Hematopoietic multipotent progenitor cell (in vitro differentiated cells): ENCODE results near the gene ICA1. TPM values are rescaled to one million over a fixed set of nuclear protein-coding genes. Genes with fewer than 3 reads are reported as not detected.
"Not testable (repeated sequence)": the region's sequence is repeated elsewhere in the genome, so short reads cannot be mapped to it uniquely, and the experiment has no call there.

Experiments
- DNase-seq, 3 donors: peaks; one replicate each; pipeline ENCODE4 v3.0.0-alpha.2; 2011 to 2015; ENCODE audit warnings: low read depth in 2 of 3, low spot score in 2 of 3
- total RNA-seq: library from RNA; depleted of rRNA; stranded (reverse); fragments of >200 nt; gene quantifications from one replicate; pipeline ENCODE4 v1.2.3, GENCODE V29; 2012

Gene ICA1
- total RNA-seq, 1 donor: 14.0 TPM

DNA sequence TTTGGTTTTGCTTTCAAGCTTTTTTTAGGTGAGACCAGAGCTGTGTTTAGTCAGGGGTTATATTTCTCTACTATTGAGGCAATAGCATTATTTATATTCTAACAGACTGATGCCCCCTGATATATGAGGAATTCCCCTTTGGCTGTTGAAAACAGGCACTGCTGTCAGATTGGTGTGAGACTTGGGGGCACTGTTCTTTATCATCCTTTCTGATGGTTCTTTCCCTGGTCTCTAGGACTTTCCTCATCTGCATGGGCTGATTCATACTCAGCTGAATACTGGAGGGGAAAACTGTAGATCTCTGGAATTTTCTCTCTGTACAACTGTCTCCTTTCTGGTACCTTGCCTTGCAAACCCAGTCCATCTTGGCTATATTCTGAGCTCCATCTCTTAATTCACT lies 10.0 kb upstream of the ICA1 start:
- DNase-seq: no peak

DNA sequence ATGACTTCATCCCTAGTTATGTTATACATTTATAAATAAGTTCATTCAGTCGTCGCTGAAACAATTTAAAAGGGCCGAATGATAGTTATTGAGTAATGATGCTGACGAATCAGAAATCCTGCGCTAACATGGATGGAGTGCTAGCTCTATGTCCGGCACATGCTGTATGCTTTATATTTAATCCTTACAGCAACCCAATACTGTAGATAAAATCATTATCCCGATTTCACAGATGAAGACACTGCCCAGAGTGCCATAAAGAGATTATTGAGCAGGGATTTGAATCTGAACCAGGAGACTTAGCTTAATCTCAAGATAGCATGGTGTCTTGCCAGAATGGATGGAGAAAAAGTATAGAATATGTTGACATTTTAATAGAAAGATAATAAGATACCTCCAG lies 1.1 kb upstream of the ICA1 start:
- DNase-seq: no peak

DNA sequence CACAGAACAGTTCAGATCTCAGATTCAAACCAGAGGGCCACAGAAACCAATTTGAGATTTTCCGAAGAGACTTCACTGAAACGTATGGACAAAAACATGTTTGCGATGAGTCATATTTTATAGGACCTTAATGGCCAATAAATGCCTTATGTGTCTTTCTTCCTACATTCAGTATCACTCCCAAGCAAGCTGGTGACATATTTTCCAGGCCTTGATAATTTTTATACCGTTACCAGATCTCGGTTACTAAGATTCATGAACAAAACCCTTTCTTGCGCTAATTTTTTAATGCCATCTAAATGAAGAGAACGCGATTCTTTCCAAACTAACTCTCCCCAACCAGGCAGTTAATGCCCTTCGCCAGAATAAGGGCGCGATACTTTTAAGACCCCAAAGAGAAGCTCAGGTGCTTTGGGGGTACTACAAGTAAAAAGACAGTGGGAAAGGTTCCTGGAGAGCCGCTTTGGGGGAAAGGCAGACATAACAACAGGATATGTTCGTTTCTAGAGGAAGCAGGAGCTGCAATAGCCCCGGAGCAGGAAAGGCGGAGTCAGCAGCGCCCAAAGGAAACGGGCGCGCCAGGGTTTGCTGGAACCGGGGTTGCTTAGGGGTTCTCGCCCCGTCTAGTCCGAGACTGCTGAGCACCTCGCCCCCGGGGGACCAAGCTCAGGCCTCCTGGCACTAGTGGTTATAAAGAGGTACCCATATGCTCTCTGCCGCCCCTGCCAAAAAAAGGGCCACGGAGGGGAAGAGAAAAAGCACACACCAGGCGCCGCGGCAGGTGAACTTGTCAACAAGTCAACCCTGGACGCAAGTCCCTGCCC lies 884 bp downstream of the ICA1 start:
- peak in 2 of 3 donors; percentile 44 to 60 for DNase-seq

DNA sequence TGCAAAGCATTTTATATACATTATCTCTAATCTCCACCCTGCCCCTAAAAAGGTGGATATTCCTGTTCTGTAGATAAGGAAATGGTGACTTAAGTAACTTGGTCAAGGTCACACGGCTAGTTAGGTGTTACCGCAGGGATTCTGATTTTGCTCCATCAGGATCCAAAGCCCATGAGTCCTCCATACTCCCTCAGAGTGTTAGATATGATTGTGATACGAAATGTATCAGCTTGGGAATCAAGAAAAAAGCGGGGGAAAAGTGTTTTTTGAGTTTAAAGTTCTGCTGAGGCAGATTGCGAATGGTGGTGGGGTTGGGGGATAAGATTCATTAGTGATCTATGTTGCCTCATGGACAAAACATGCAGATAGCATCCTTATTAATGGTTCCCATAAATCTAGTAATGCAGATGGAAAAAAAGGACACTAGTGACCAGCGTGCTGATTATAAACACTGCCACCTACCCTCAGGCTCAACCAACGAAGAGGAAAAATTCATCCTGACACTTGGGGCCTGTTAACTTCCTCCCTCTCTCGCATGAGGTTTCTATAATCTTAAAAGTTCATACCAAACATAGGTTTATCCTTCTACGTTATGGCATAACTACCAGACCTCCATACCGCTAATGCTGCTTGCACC lies 2.3 kb downstream of the ICA1 start:
- DNase-seq: no peak

DNA sequence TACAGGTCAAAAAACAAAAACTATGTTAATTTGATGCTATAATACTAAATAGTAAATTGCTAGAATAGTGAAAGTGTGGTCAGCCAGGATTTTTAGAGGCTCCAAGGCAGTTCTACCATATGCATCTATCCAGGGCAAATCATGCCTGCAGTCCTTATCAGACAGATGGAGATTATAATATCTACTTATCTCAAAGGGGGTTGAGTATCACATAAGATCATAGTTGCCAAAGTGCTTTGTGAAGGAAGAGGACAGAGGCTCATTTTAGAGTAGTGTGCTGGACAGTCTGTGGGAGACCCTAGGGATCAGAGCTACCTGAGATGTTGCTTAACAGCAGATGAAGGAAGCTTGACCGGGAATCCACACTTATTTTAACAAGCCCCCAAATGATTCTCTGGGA lies 3.2 kb downstream of the ICA1 start:
- no peak for DNase-seq

DNA sequence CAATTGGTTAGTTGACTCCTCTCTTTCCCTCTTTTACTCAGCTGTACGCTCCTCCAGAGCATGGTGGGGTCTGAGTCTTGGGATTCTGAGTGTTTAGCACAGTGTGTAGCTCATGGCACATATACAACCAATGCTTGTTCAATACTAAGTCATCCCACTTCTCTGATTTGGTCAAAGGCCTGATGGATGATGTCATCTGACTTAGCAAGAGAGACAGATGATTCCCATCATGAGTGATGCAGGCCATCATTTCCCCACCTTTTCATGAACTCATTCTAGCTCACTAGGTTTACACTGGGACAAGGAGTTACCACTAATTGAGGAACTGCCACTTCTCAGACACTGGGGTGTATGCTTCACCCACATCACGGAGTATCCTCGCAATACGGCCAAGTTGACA lies 3.8 kb downstream of the ICA1 start:
- DNase-seq: no peak

DNA sequence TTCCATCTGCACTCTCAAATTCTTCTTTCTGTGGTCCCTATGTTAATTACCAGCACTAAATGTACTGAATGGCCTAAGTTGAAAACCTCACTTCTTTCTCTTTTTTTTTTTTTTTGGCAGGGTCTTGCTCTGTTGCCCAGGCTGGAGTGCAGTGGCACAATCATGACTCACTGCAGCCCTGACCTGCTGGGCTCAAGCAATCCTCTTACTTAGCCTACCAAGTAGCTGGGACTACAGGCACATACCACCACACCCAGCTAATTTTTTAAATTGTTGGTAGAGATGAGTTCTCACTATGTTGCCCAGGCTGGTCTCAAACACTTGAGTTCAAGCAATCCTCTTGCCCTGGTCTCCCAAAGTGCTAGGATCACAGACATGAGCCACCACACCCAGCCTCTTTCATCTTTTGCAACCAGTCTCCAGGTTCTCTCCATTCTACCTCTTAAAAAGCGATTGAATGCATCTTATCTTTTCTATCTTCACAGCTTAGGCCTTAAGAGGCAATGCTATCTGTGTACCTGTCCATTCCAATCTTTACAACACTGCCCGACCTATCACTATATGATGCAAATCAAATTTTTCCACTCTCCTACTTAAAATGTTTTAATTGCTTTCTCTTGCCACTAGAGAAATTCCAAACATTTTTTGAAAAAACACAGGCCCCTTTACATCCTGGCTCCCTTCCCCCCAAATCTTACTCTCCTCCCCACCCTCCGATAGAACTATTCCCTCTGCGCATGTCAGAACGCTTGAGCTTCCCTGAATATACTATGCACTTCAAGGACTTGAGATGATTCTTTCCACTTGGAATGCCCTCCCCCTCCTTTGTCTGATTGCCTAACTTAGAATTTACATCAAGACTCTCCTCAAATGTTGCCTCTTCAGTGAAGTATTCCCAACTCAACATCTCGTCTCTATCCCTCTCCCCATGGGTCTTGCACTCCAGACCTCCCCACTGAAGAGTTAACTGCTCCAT lies 6.0 kb downstream of the ICA1 start:
- DNase-seq: no peak

DNA sequence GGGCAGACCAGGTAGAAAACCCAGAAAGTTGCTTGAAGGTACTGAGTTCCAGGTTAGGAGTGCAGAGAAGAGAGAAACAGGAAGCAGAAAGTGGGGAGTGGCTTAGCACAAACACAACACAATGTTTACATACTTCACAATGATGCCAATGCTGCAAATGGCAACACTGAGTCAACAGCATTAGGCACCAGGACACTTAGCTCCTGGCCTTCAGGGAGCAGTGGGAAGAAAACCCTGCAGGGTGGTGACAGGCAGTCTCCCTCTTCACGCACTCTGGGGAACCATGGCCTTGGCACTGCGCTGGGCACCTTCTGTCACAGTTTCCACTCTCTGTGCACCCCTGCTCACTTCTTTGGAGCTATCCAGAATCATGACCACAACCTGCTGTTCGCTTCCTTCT lies 7.3 kb downstream of the ICA1 start:
- DNase-seq: no peak

DNA sequence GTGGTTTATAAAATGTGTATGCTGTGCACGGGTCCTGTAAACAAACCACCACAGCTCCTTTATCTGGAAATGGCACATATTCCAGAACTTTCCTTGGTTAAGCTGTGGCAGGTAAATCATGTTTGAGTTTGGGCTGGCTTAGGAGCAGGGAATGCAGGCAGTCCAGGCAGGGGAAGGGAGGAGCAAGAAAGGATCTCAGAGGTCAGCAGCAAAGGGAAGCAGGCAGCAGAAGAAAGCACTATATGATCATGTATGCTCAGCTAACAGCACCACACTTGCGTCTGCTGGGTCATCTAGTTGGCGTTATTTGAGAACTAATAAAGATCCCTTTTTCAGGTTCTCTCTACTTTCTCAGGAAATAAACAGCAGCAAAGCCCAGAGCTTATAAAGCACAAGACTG lies 7.8 kb downstream of the ICA1 start:
- DNase-seq: no peak

DNA sequence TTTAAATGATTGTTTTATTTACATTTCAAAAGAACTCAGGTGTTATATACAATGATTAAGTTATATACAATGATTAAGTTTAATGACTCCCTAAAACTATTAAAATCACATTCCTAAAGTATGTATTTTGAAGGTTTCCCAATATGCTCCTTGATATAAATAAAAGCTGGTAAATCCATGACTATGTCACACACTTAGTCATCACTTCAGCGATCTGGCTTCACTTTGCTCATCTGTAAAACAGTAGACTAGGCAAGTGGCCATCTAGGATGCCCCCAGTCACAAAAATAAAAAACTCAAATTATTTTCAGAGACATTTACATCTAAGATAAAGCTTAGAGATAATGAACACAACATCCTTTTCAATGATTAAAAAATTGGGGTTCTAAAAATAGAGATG lies 10.8 kb downstream of the ICA1 start:
- no peak for DNase-seq

DNA sequence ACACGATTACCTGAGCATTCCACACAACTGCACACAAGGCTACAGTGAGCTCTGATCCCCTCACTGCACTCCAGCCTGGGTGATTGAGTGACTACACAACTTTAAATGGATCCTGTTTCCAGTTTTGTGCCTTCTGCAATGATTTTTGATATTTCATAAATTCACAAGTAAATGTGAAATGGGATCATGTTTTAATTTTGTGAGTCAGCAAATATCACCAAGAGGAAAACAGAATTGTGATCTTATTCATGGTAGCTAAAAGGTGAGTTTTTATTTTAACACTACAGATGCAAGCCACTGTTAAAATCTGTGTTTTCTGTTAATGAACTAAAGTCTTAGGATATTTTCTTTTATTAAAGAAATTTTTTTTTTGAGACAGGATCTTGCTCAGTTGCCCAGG lies 11.4 kb downstream of the ICA1 start:
- DNase-seq: no peak

DNA sequence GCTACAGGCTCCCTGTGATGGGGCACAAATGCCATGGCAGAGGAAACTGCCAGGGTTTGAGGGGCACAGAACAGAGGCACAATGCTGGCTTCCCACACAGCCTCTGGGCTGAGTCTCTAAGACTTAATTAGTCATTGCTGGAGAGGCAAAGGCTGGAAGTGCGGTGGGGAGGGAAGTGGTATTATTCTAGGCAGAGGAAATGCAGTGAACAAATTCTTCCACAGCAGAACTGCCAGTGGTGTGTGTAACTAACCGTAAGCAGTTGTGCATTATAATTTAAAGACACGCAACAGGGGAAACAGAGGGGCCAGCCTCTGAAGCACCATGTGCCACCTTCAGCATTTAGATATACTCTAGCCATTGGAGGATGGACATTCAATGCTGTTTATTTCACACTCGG lies 12.8 kb downstream of the ICA1 start:
- DNase-seq: peak in 1 of 3 donors; percentile 51

DNA sequence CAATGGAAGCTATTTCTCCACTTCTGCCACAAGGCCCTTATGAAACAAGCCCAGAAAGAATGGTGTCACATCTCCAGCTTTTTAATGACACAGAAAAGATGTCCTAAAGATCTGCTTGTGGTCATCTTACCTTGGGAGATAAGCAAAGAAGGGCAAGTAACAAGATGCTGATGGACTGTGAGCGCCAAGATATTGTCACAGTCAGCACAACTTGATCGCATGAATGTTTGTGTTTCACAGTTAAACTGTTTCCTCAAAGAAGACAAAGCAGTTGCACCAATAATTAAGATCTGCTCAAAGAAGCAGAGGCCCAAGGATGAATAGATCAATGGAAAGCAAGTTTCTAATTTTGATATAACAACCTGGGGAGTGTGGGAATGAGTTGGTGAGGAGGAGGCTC lies 15.9 kb downstream of the ICA1 start:
- no peak for DNase-seq

DNA sequence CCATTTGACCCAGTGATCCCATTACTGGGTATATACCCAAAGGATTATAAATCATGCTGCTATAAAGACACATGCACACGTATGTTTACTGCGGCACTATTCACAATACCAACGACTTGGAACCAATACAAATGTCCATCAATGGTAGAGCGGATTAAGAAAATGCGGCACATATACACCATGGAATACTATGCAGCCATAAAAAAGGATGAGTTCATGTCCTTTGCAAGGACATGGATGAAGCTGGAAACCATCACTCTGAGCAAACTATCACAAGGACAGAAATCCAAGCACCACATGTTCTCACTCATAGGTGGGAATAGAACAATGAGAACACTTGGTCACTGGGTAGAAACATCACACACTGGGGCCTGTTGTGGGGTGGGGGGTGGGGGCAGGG lies 16.9 kb downstream of the ICA1 start:
- not testable (repeated sequence) for DNase-seq

DNA sequence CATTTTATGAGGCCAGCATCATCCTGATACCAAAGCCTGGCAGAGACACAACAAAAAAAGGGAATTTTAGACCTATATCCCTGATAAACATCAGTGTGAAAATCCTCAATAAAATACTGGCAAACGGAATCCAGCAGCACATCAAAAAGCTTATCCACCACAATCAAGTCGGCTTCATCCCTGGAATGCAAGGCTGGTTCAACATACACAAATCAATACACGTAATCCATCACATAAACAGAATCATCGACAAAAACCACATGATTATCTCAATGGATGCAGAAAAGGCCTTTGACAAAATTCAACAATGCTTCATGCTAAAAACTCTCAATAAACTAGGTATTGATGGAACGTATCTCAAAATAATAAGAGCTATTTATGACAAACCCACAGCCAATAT lies 18.9 kb downstream of the ICA1 start:
- DNase-seq: not testable (repeated sequence)

DNA sequence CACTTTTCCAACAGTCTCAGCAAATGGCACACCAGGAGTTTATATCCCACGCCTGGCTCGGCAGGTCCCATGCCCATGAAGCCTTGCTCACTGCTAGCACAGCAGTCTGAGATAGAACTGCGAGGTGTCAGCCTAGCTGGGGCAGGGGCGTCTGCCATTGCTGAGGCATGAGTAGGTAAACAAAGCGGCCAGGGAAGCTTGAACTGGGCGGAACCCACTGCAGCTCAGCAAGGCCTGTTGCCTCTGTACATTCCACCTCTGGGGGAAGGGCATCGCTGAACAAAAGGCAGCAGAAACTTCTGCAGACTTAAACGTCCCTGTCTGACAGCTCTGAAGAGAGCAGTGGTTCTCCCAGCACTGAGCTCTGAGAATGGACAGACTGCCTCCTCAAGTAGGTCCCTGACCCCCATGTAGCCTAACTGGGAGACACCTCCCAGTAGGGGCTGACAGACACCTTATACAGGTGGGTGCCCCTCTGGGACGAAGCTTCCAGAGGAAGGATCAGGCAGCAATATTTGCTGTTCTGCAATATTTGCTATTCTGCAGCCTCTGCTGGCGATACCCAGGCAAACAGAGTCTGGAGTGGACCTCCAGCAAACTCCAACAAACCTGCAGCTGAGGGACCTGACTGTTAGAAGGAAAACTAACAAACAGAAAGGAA lies 22.1 kb downstream of the ICA1 start:
- not testable (repeated sequence) for DNase-seq

DNA sequence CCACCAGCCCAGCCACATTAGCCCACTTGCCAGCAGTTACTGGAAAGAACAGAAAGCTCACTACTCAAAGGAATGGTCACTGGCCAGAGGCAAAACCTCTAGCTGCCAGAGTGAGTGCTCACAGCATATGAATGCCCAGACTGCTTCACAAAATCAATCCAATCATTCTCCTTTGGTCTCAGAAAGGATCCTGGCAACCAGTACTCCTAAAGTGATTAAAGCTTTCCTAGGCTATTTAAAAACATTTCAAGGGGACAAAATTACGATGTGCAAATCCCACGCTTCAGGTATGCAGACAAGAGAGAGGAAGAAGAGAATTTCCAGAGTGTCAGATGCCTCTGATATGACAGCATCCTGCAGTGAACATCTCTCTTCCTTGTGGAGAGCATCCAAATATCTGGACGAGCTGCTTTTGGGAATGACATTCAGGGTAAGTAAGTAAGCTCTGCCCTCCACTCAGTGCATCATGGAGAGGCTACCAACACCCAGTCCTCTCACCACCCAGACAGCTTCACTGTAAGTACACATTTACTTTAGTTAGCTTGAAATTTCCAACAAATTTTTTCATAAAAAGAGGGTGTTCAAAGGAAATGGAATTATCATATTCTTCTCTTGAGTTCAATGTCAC lies 25.1 kb downstream of the ICA1 start:
- no peak for DNase-seq

DNA sequence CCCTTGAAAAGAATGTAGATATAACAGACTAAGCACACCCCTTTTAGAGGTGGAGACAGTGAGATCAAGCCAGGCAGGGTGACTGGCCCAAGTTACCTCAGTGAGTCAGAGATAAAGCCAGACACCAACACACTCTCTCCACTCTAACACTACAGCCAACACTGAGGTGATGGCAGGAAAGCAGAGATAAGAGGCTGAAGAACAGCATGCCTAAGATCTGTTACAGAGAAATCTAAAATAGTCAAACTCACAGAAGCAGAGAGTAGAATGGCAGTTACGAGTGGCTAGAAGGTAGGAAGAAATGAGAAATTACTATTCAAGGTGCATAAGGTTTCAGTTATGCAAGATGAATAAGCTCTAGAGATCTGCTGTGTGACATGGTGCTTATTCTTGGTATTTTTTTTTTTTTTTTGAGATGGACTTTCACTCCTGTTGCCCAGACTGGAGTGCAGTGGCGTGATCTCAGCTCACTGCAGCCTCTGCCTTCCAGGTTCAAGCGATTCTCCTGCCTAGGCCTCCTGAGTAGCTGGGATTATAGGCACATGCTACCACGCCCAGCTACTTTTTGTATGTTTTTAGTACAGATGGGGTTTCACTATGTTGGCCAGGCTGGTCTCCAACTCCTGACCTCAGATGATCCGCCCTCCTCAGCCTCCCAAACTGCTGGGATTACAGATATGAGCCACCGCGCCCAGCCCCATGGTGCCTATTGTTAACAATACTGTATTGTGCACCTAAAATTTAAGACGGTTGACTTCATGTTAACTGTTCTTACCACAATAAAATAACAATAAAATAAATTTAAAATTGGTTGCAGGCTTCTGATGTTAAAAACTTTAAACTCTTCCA lies 28.7 kb downstream of the ICA1 start:
- DNase-seq: peak in 1 of 3 donors; percentile 5

DNA sequence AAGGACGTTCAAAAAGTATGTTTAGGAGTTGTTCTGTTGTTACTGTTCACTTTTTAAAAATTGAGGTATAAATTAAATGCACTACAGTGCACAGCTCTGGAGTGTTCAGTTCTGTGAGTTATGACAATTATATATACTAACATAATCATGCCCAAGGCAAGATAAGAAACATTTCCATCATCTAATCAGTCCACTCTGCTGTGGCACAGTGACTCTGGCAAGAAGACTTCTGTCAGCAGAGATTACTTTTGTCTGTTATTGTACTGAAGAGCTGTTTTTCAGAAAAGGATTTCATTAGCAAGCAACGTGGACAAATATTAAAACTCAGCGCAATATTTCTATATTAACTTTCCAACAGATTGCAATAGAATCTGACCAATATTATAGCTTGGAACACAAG lies 32.0 kb downstream of the ICA1 start:
- DNase-seq: no peak
